HepG2 (cell line): ENCODE data around the gene RBM26. TPM values are rescaled to one million over a fixed set of nuclear protein-coding genes. Genes with fewer than 3 reads are reported as not detected.
A peak's percentile ranks its signal among the peaks of the same experiment; 100 is the strongest.

Experiments
- ETV5 ChIP-seq: IDR thresholded peaks from 2 replicates; pipeline ENCODE4 v1.6.1; 2018; ENCODE audit warnings: missing biosample characterization, missing genetic modification reagents, inconsistent platforms, borderline replicate concordance
- GZF1 ChIP-seq: sonication (generic); formaldehyde crosslinking; IDR thresholded peaks from 2 replicates; pipeline ENCODE4 v1.5.1; 2020; ENCODE audit warnings: mild to moderate bottlenecking, missing genetic modification reagents
- MTA1 ChIP-seq: sonication (generic); formaldehyde crosslinking; IDR thresholded peaks from 2 replicates; pipeline ENCODE4 v1.4.0; 2020; ENCODE audit warnings: missing genetic modification reagents, mild to moderate bottlenecking, borderline replicate concordance
- RBAK ChIP-seq: sonication (generic); formaldehyde crosslinking; IDR thresholded peaks from 2 replicates; pipeline ENCODE4 v1.5.1; 2020; ENCODE audit warnings: mild to moderate bottlenecking, missing genetic modification reagents
- SETDB1 ChIP-seq: sonication (generic); formaldehyde crosslinking; IDR thresholded peaks from 2 replicates; pipeline ENCODE4 v1.5.1; 2020; ENCODE audit warnings: missing genetic modification reagents, mild to moderate bottlenecking, borderline replicate concordance
- SNAPC2 ChIP-seq: sonication (generic); formaldehyde crosslinking; IDR thresholded peaks from 2 replicates; pipeline ENCODE4 v1.8.1; 2022; ENCODE audit warnings: mild to moderate bottlenecking, missing genetic modification reagents
- SP5 ChIP-seq: IDR thresholded peaks from 2 replicates; pipeline ENCODE4 v1.6.1; 2016; ENCODE audit warnings: low read depth, borderline replicate concordance
- TRIM24 ChIP-seq: sonication (generic); formaldehyde crosslinking; IDR thresholded peaks from 2 replicates; pipeline ENCODE4 v1.8.0; 2022; ENCODE audit warnings: mild to moderate bottlenecking, missing genetic modification reagents
- U2AF2 ChIP-seq: fragments of 200-400 bp; formaldehyde crosslinking; IDR thresholded peaks from 2 replicates; pipeline ENCODE4 v1.6.1; 2017; ENCODE audit warnings: low read depth, mild to moderate bottlenecking, low read length
- ZC3H4 ChIP-seq: sonication (generic); formaldehyde crosslinking; IDR thresholded peaks from 2 replicates; pipeline ENCODE4 v1.4.0; 2020; ENCODE audit warnings: missing genetic modification reagents, borderline replicate concordance
- ZNF143 ChIP-seq: sonication (generic); formaldehyde crosslinking; IDR thresholded peaks from 2 replicates; pipeline ENCODE4 v1.4.0; 2020; ENCODE audit warnings: missing genetic modification reagents
- ZNF160 ChIP-seq: sonication (generic); formaldehyde crosslinking; IDR thresholded peaks from 2 replicates; pipeline ENCODE4 v1.8.0; 2022; ENCODE audit warnings: mild to moderate bottlenecking, inconsistent platforms, missing genetic modification reagents
- ZNF205 ChIP-seq: IDR thresholded peaks from 2 replicates; pipeline ENCODE4 v1.6.1; 2018; ENCODE audit warnings: missing biosample characterization, missing genetic modification reagents
- ZNF552 ChIP-seq: sonication (generic); formaldehyde crosslinking; IDR thresholded peaks from 2 replicates; pipeline ENCODE4 v1.9.0; 2022; ENCODE audit warnings: missing genetic modification reagents, mild to moderate bottlenecking, borderline replicate concordance
- ZNF780A ChIP-seq: sonication (generic); formaldehyde crosslinking; IDR thresholded peaks from 2 replicates; pipeline ENCODE4 v1.8.0; 2022; ENCODE audit warnings: mild to moderate bottlenecking, missing genetic modification reagents, moderate library complexity
- ZNF850 ChIP-seq: sonication (generic); formaldehyde crosslinking; conservative IDR thresholded peaks from 2 replicates; pipeline ENCODE4 v1.9.0; 2021; ENCODE audit warnings: mild to moderate bottlenecking, missing genetic modification reagents
- polyA plus RNA-seq, 8 experiments: library from polyadenylated mRNA; depleted of rRNA in 3 of 8; stranded (reverse) in 7 of 8; unstranded in 1 of 8; fragments of >200 nt; fragmentation: Illumina TruSeq in 4 of 8; extraction: Trizol in 4 of 8; gene quantifications; 2 replicates each; pipeline versions ENCODE4 v1.2.1 to v1.2.3, GENCODE V29; 2011 to 2016; ENCODE audit warnings: low read depth in 4 of 8, missing spikeins in 1 of 8, mixed read lengths in 1 of 8; ENCODE audit not compliant: insufficient read depth in 1 of 8
- total RNA-seq, 5 experiments: library from RNA; depleted of rRNA; stranded (reverse); fragments of >200 nt; fragmentation: Illumina TruSeq; extraction: Trizol; gene quantifications; 2 replicates each; pipeline ENCODE4 v1.2.3, GENCODE V29; 2016; ENCODE audit warnings: low read depth in 1 of 5
- TF ChIP-seq, protein P1 (sequence below): sonication (generic); formaldehyde crosslinking; IDR thresholded peaks from 2 replicates; pipeline ENCODE4 v1.9.0; 2021; ENCODE audit warnings: missing genetic modification reagents, mild to moderate bottlenecking, borderline replicate concordance
- TF ChIP-seq, protein P2 (sequence below): sonication (generic); formaldehyde crosslinking; conservative IDR thresholded peaks from 2 replicates; pipeline ENCODE4 v1.4.0; 2020; ENCODE audit warnings: mild to moderate bottlenecking, missing genetic modification reagents, moderate library complexity
- TF ChIP-seq, protein P3 (sequence below): sonication (generic); formaldehyde crosslinking; IDR thresholded peaks from 2 replicates; pipeline ENCODE4 v1.4.0; 2020; ENCODE audit warnings: mild to moderate bottlenecking, low read depth, missing genetic modification reagents
- TF ChIP-seq, protein P4 (sequence below): sonication (generic); formaldehyde crosslinking; IDR thresholded peaks from 2 replicates; pipeline ENCODE4 v1.8.1; 2023; ENCODE audit warnings: mild to moderate bottlenecking, missing genetic modification reagents, borderline replicate concordance

RBM26 gene
- total and polyA plus RNA-seq, 2 of the 13 experiments (the other 11 are each of a cell fraction or from before 2014, with no cell fraction given), result 19.4 to 34.4 TPM

- TF ChIP-seq, protein P1, sequence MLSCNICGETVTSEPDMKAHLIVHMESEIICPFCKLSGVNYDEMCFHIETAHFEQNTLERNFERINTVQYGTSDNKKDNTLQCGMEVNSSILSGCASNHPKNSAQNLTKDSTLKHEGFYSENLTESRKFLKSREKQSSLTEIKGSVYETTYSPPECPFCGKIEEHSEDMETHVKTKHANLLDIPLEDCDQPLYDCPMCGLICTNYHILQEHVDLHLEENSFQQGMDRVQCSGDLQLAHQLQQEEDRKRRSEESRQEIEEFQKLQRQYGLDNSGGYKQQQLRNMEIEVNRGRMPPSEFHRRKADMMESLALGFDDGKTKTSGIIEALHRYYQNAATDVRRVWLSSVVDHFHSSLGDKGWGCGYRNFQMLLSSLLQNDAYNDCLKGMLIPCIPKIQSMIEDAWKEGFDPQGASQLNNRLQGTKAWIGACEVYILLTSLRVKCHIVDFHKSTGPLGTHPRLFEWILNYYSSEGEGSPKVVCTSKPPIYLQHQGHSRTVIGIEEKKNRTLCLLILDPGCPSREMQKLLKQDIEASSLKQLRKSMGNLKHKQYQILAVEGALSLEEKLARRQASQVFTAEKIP (CRISPR knock-in tag), result no peak
- TF ChIP-seq TRIM24 (no peak), U2AF2 (no peak), ZC3H4 (CRISPR knock-in tag) (no peak), ZNF780A (no peak), ZNF205 (CRISPR knock-in tag) (no peak), ZNF552 (CRISPR knock-in tag) (no peak), GZF1 (no peak), ZNF850 (CRISPR knock-in tag) (no peak), ZNF160 (CRISPR knock-in tag) (no peak), SETDB1 (CRISPR knock-in tag) (no peak), SP5 (CRISPR knock-in tag) (no peak; the same call in 1 of the 2 replicates), ZNF143 (CRISPR knock-in tag) (no peak), ETV5 (CRISPR knock-in tag) (no peak), SNAPC2 (peak; percentile 57; the same call in 1 of the 2 replicates), MTA1 (CRISPR knock-in tag) (no peak), RBAK (CRISPR knock-in tag) (no peak)
- TF ChIP-seq, protein P2, sequence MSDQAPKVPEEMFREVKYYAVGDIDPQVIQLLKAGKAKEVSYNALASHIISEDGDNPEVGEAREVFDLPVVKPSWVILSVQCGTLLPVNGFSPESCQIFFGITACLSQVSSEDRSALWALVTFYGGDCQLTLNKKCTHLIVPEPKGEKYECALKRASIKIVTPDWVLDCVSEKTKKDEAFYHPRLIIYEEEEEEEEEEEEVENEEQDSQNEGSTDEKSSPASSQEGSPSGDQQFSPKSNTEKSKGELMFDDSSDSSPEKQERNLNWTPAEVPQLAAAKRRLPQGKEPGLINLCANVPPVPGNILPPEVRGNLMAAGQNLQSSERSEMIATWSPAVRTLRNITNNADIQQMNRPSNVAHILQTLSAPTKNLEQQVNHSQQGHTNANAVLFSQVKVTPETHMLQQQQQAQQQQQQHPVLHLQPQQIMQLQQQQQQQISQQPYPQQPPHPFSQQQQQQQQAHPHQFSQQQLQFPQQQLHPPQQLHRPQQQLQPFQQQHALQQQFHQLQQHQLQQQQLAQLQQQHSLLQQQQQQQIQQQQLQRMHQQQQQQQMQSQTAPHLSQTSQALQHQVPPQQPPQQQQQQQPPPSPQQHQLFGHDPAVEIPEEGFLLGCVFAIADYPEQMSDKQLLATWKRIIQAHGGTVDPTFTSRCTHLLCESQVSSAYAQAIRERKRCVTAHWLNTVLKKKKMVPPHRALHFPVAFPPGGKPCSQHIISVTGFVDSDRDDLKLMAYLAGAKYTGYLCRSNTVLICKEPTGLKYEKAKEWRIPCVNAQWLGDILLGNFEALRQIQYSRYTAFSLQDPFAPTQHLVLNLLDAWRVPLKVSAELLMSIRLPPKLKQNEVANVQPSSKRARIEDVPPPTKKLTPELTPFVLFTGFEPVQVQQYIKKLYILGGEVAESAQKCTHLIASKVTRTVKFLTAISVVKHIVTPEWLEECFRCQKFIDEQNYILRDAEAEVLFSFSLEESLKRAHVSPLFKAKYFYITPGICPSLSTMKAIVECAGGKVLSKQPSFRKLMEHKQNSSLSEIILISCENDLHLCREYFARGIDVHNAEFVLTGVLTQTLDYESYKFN (CRISPR knock-in tag), result peak; percentile 62; the same call in 1 of the 2 replicates
- TF ChIP-seq, protein P3, sequence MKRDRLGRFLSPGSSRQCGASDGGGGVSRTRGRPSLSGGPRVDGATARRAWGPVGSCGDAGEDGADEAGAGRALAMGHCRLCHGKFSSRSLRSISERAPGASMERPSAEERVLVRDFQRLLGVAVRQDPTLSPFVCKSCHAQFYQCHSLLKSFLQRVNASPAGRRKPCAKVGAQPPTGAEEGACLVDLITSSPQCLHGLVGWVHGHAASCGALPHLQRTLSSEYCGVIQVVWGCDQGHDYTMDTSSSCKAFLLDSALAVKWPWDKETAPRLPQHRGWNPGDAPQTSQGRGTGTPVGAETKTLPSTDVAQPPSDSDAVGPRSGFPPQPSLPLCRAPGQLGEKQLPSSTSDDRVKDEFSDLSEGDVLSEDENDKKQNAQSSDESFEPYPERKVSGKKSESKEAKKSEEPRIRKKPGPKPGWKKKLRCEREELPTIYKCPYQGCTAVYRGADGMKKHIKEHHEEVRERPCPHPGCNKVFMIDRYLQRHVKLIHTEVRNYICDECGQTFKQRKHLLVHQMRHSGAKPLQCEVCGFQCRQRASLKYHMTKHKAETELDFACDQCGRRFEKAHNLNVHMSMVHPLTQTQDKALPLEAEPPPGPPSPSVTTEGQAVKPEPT (CRISPR knock-in tag), result no peak
- TF ChIP-seq, protein P4, sequence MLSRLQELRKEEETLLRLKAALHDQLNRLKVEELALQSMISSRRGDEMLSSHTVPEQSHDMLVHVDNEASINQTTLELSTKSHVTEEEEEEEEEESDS, result no peak
Measured at GRCh38 chr13:79393564-79394249, 12.3 kb downstream of the RBM26 start (continued).
